ENCODE data around the gene SOX5.

SOX5 gene

GRCh38 chr12:23949348-23950209 is at the start of gene SOX5:
Gene SOX5 (minus strand): TSS chr12:23949670. CDS start chr12:23949601, 69 bp downstream.
- DNase-seq (ENCODE audit: low read depth in 1 of 2, low spot score in 1 of 2): no peak

- no peak for DNase-seq (ENCODE audit: low read depth in 1 of 2, low spot score in 1 of 2)
Observed at GRCh38 chr12:23987046-23987445, 37.6 kb upstream of the SOX5 start.

- no peak for DNase-seq (ENCODE audit: low read depth in 1 of 2, low spot score in 1 of 2)
Observed at GRCh38 chr12:23980826-23981225, 31.4 kb upstream of the SOX5 start.

GRCh38 chr12:23964812-23965211 is 15.3 kb upstream of the SOX5 start:
- no peak for DNase-seq (ENCODE audit: low read depth in 1 of 2, low spot score in 1 of 2)

GRCh38 chr12:23959826-23960225 is 10.4 kb upstream of the SOX5 start:
- no peak for DNase-seq (ENCODE audit: low read depth in 1 of 2, low spot score in 1 of 2)

GRCh38 chr12:23954332-23954731 is 4.9 kb upstream of the SOX5 start:
- DNase-seq (ENCODE audit: low read depth in 1 of 2, low spot score in 1 of 2): no peak

GRCh38 chr12:23952071-23952470 is 2.6 kb upstream of the SOX5 start:
- DNase-seq (ENCODE audit: low read depth in 1 of 2, low spot score in 1 of 2): no peak

GRCh38 chr12:23950775-23951451 is 1.4 kb upstream of the SOX5 start:
- no peak for DNase-seq (ENCODE audit: low read depth in 1 of 2, low spot score in 1 of 2)

GRCh38 chr12:23950210-23950774 is 822 bp upstream of the SOX5 start:
- DNase-seq (ENCODE audit: low read depth in 1 of 2, low spot score in 1 of 2): no peak

GRCh38 chr12:23948291-23948690 is 1.2 kb downstream of the SOX5 start:
- DNase-seq (ENCODE audit: low read depth in 1 of 2, low spot score in 1 of 2): no peak

- no peak for DNase-seq (ENCODE audit: low read depth in 1 of 2, low spot score in 1 of 2)
Observed at GRCh38 chr12:23947395-23947794, 2.1 kb downstream of the SOX5 start.

GRCh38 chr12:23945249-23945648 is 4.2 kb downstream of the SOX5 start:
- DNase-seq (ENCODE audit: low read depth in 1 of 2, low spot score in 1 of 2): no peak

- no peak for DNase-seq (ENCODE audit: low read depth in 1 of 2, low spot score in 1 of 2)
Observed at GRCh38 chr12:23944067-23944466, 5.4 kb downstream of the SOX5 start.

GRCh38 chr12:23942841-23943240 is 6.6 kb downstream of the SOX5 start:
- no peak for DNase-seq (ENCODE audit: low read depth in 1 of 2, low spot score in 1 of 2)

- no peak for DNase-seq (ENCODE audit: low read depth in 1 of 2, low spot score in 1 of 2)
Observed at GRCh38 chr12:23941780-23942179, 7.7 kb downstream of the SOX5 start.

GRCh38 chr12:23938422-23938821 is 11.0 kb downstream of the SOX5 start:
- no peak for DNase-seq (ENCODE audit: low read depth in 1 of 2, low spot score in 1 of 2)

- no peak for DNase-seq (ENCODE audit: low read depth in 1 of 2, low spot score in 1 of 2)
Observed at GRCh38 chr12:23931176-23931575, 18.3 kb downstream of the SOX5 start.

GRCh38 chr12:23930599-23930998 is 18.9 kb downstream of the SOX5 start:
- no peak for DNase-seq (ENCODE audit: low read depth in 1 of 2, low spot score in 1 of 2)

GRCh38 chr12:23929906-23930305 is 19.6 kb downstream of the SOX5 start:
- DNase-seq (ENCODE audit: low read depth in 1 of 2, low spot score in 1 of 2): no peak

- no peak for DNase-seq (ENCODE audit: low read depth in 1 of 2, low spot score in 1 of 2)
Observed at GRCh38 chr12:23927907-23928306, 21.6 kb downstream of the SOX5 start.

- no peak for DNase-seq (ENCODE audit: low read depth in 1 of 2, low spot score in 1 of 2)
Observed at GRCh38 chr12:23921099-23921856, 28.2 kb downstream of the SOX5 start.
